IMR-90 (cell line): ENCODE measurements around the gene TTBK2. TPM values are rescaled to one million over a fixed set of nuclear protein-coding genes. Genes with fewer than 3 reads are reported as not detected.

Experiments used
- ATAC-seq: fragments of 200-7000 bp; cut with Tn5 transposase; 2 replicates; pipeline ENCODE4 v1.9.1; 2020; ENCODE audit warnings: low read depth, mild to moderate bottlenecking, moderate library complexity
- BruUV-seq: library from RNA; stranded (reverse); fragments of 400-500 nt; replicated peaks from 2 replicates; lab custom pipeline; 2021; lab: Mats Ljungman, UMichigan
- CTCF ChIA-PET: fragments of 300-600 bp; formaldehyde crosslinking; extraction: SDS; loops from one replicate; lab custom pipeline; 2021; ENCODE audit warnings: antibody characterized with exemption; lab: Yijun Ruan, JAX
- POLR2A ChIA-PET: fragments of 300-600 bp; sonication (Branson Sonifier 250); formaldehyde crosslinking; loops from one replicate; lab custom pipeline; 2022; ENCODE audit warnings: antibody characterized with exemption; ENCODE audit not compliant: unreplicated experiment; lab: Charles Lee
- DNase-seq: peaks from one replicate; pipeline ENCODE4 v3.0.0; 2013
- H2AFZ ChIP-seq: replicated peaks from 2 replicates; pipeline ENCODE3; 2013; ENCODE audit warnings: low read length, mild to moderate bottlenecking; ENCODE audit not compliant: poor library complexity
- H2AK5ac ChIP-seq: 2 replicates; pipeline ENCODE4 v1.6.1; 2013; ENCODE audit warnings: low read depth, low read length, inconsistent platforms
- H2AK9ac ChIP-seq: replicated peaks from 2 replicates; pipeline ENCODE3; 2013; ENCODE audit warnings: mild to moderate bottlenecking, low read depth, low read length, moderate library complexity; ENCODE audit not compliant: poor library complexity
- H2BK120ac ChIP-seq: 2 replicates; pipeline ENCODE4 v1.6.1; 2013; ENCODE audit warnings: low read depth, low read length, inconsistent platforms
- H2BK15ac ChIP-seq: 3 replicates; pipeline ENCODE4 v1.6.1; 2013; ENCODE audit warnings: low read depth, low read length, inconsistent platforms
- H2BK20ac ChIP-seq: 2 replicates; pipeline ENCODE4 v1.6.1; 2013; ENCODE audit warnings: low read depth, mild to moderate bottlenecking, inconsistent platforms, low read length, moderate library complexity
- H2BK5ac ChIP-seq: 2 replicates; pipeline ENCODE4 v1.6.1; 2013; ENCODE audit warnings: mild to moderate bottlenecking, low read depth, low read length, inconsistent platforms; ENCODE audit not compliant: poor library complexity, severe bottlenecking
- H3K14ac ChIP-seq: replicated peaks from 2 replicates; pipeline ENCODE4 v1.6.1; 2013; ENCODE audit warnings: low read depth, low read length, inconsistent platforms
- H3K18ac ChIP-seq: 2 replicates; pipeline ENCODE4 v1.6.1; 2013; ENCODE audit warnings: low read depth, low read length, control low read depth
- H3K23ac ChIP-seq: 2 replicates; pipeline ENCODE4 v1.6.1; 2013; ENCODE audit warnings: low read depth, low read length, inconsistent platforms
- H3K27ac ChIP-seq: 2 replicates; pipeline ENCODE4 v1.5.1; 2013; ENCODE audit warnings: mild to moderate bottlenecking, control low read depth, low read length; ENCODE audit not compliant: insufficient read depth
- H3K27me3 ChIP-seq: 2 replicates; pipeline ENCODE4 v1.6.1; 2013; ENCODE audit warnings: low read length; ENCODE audit not compliant: control insufficient read depth, insufficient read depth
- H3K36me3 ChIP-seq: 2 replicates; pipeline ENCODE4 v1.6.1; 2013; ENCODE audit warnings: low read length, mixed read lengths; ENCODE audit not compliant: control insufficient read depth, insufficient read depth
- H3K4ac ChIP-seq: 2 replicates; pipeline ENCODE4 v1.6.1; 2013; ENCODE audit warnings: low read depth, low read length, inconsistent platforms
- H3K4me1 ChIP-seq: 2 replicates; pipeline ENCODE4 v1.6.1; 2013; ENCODE audit warnings: low read length, mixed read lengths; ENCODE audit not compliant: control insufficient read depth, insufficient read depth
- H3K4me2 ChIP-seq: 2 replicates; pipeline ENCODE4 v1.6.1; 2013; ENCODE audit warnings: low read depth, mild to moderate bottlenecking, control low read depth, low read length, moderate library complexity
- H3K4me3 ChIP-seq: 2 replicates; pipeline ENCODE4 v1.5.1; 2013; ENCODE audit warnings: low read depth, mild to moderate bottlenecking, control low read depth, low read length, moderate library complexity; ENCODE audit not compliant: insufficient read depth
- H3K56ac ChIP-seq: 2 replicates; pipeline ENCODE4 v1.6.1; 2013; ENCODE audit warnings: low read length, inconsistent platforms; ENCODE audit not compliant: insufficient read depth; ENCODE audit errors: extremely low read depth
- H3K79me1 ChIP-seq, 2 experiments: 2 replicates each; pipeline ENCODE4 v1.6.1; 2013; ENCODE audit warnings: low read length in 2 of 2, inconsistent platforms in 1 of 2, low read depth in 1 of 2
- H3K9ac ChIP-seq: 2 replicates; pipeline ENCODE4 v1.6.1; 2013; ENCODE audit warnings: low read depth, low read length, control low read depth
- H3K9me1 ChIP-seq: 2 replicates; pipeline ENCODE4 v1.6.1; 2013; ENCODE audit warnings: low read length, inconsistent platforms; ENCODE audit not compliant: insufficient read depth
- H3K9me3 ChIP-seq: 2 replicates; pipeline ENCODE4 v1.6.1; 2013; ENCODE audit warnings: low read length; ENCODE audit not compliant: control insufficient read depth, insufficient read depth
- H4K20me1 ChIP-seq: 2 replicates; pipeline ENCODE4 v1.6.1; 2013; ENCODE audit warnings: low read length, inconsistent platforms; ENCODE audit not compliant: insufficient read depth
- H4K5ac ChIP-seq: 2 replicates; pipeline ENCODE4 v1.6.1; 2013; ENCODE audit warnings: mild to moderate bottlenecking, low read depth, low read length, control low read depth
- H4K8ac ChIP-seq, 2 experiments: 2 replicates each; pipeline ENCODE4 v1.6.1; 2013; ENCODE audit warnings: low read depth in 2 of 2, low read length in 2 of 2, control low read depth in 1 of 2, inconsistent platforms in 1 of 2
- H4K91ac ChIP-seq: 2 replicates; pipeline ENCODE4 v1.6.1; 2013; ENCODE audit warnings: low read depth, low read length, inconsistent platforms; ENCODE audit not compliant: insufficient read depth
- BHLHE40 ChIP-seq: fragments of 150-350 bp; IDR thresholded peaks from 2 replicates; pipeline ENCODE4 v1.6.1; 2016; ENCODE audit warnings: mild to moderate bottlenecking, low read depth, low read length
- CEBPB ChIP-seq: IDR thresholded peaks from 2 replicates; pipeline ENCODE4 v1.6.1; 2012; ENCODE audit warnings: low read depth, low read length, improper control_type of control experiment
- CHD1 ChIP-seq: IDR thresholded peaks from 2 replicates; pipeline ENCODE4 v1.6.1; 2012; ENCODE audit warnings: low read depth, low read length, improper control_type of control experiment
- CTCF ChIP-seq: conservative IDR thresholded peaks from 2 replicates; pipeline ENCODE4 v1.5.1; 2012; ENCODE audit warnings: mild to moderate bottlenecking, low read depth, low read length, improper control_type of control experiment
- MAFK ChIP-seq: IDR thresholded peaks from 2 replicates; pipeline ENCODE4 v1.6.1; 2012; ENCODE audit warnings: low read depth, low read length, improper control_type of control experiment
- MXI1 ChIP-seq: IDR thresholded peaks from 2 replicates; pipeline ENCODE4 v1.6.1; 2012; ENCODE audit warnings: low read depth, mild to moderate bottlenecking, low read length, moderate library complexity, borderline replicate concordance
- NFE2L2 ChIP-seq: fragments of 150-350 bp; IDR thresholded peaks from 2 replicates; pipeline ENCODE4 v1.6.1; 2016; ENCODE audit warnings: low read depth, mild to moderate bottlenecking, low read length
- RAD21 ChIP-seq: IDR thresholded peaks from 2 replicates; pipeline ENCODE4 v1.6.1; 2012; ENCODE audit warnings: low read length, improper control_type of control experiment
- RCOR1 ChIP-seq: IDR thresholded peaks from 2 replicates; pipeline ENCODE4 v1.6.1; 2012; ENCODE audit warnings: mild to moderate bottlenecking, low read length, improper control_type of control experiment; ENCODE audit not compliant: insufficient replicate concordance
- SMC3 ChIP-seq: fragments of 150-350 bp; IDR thresholded peaks from 2 replicates; pipeline ENCODE4 v1.6.1; 2016; ENCODE audit warnings: low read depth, mild to moderate bottlenecking, antibody characterized with exemption, low read length, moderate library complexity
- WGBS, 2 experiments: methylation state at CpG; one replicate each; pipeline versions ENCODE4 v1.1.5 to v1.1.7; 2013; ENCODE audit warnings: missing lambda C conversion rate in 2 of 2; ENCODE audit not compliant: insufficient read length in 1 of 2; ENCODE audit errors: extremely low coverage in 2 of 2; 5-methylcytosine and 5-hydroxymethylcytosine counted together
- dilution Hi-C: fragments of 300-500 bp; cut with HindIII; formaldehyde crosslinking; loops from one replicate; pipeline ENCODE4 v1.14.3; 2018; ENCODE audit warnings: low sequenced_read_pairs; ENCODE audit not compliant: unreplicated experiment
- in situ Hi-C: fragments of 300-500 bp; cut with MboI; formaldehyde crosslinking; loops from 3 replicates; pipeline ENCODE4 v1.14.3; 2019; ENCODE audit warnings: low sequenced_read_pairs, inconsistent platforms, mixed read lengths
- intact Hi-C: fragments of 100-400 bp; cut with micrococcal nuclease; formaldehyde crosslinking; loops from 2 replicates; pipeline ENCODE4 v1.10.0; 2022
- polyA plus RNA-seq, 3 experiments: library from polyadenylated mRNA; depleted of rRNA; stranded (reverse); fragments of >200 nt; gene quantifications; 2 replicates each; pipeline ENCODE4 v1.2.3, GENCODE V29; 2012; ENCODE audit warnings: low replicate concordance in 1 of 3
- total RNA-seq: library from RNA; depleted of rRNA; stranded (reverse); fragments of >200 nt; gene quantifications from 2 replicates; pipeline ENCODE4 v1.2.3, GENCODE V29; 2012
- TF ChIP-seq, protein P1 (sequence below): fragments of 150-350 bp; IDR thresholded peaks from 2 replicates; pipeline ENCODE4 v1.6.1; 2016; ENCODE audit warnings: low read depth, mild to moderate bottlenecking, low read length, moderate library complexity, borderline replicate concordance

TTBK2 gene
- total and polyA plus RNA-seq, 2 of the 4 experiments (the other 2 are of a cell fraction) = 2.4 to 3.2 TPM

DNA sequence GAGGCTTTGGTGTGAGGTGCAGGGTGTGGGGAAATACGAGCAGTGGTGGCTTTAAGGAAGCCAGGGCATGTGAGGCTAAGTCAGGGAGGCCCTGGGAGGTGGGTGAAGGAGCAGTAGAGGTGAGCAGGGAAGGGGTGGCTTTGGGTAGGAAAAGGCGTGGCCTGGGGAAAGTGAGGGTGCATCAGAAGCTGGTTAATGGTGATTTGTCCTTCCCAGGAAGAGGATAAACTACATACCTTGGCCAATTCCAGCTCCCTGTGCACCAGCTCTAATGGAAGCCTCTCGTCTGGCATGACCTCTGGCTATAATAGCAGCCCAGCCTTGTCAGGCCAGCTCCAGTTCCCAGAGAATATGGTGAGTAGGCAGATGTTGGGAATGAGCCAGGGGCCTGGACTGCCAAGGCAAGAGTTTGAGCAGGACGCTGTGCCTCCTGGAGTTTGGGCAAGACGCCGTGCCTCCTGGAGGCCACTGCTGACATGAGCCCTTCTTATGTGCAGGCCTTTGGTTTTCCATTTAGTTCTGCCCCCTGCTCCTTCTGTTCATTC, 225.0 kb downstream of the TTBK2 start:
- DNase-seq = no peak
- in situ Hi-C loops = no loop called here

More for the DNA sequence above, 225.0 kb downstream of the TTBK2 start:
- Histone ChIP-seq H2AK9ac (no peak overlapping the region), H3K36me3 (peaks cover 22% of the 10 kb centered on the region), H4K91ac (no peak overlapping the region), H3K23ac (no peak overlapping the region), H3K4me2 (no peak overlapping the region), H4K5ac (no peak overlapping the region), H2BK15ac (no peak overlapping the region), H3K18ac (no peak overlapping the region), H3K4ac (no peak overlapping the region), H2BK20ac (no peak overlapping the region), H2BK120ac (no peak overlapping the region), H3K9me3 (no peaks in the 10 kb centered on the region), H2AFZ (no peak overlapping the region), H3K27ac (no peak overlapping the region), H3K56ac (no peak overlapping the region), H3K27me3 (no peaks in the 10 kb centered on the region), H2BK5ac (no peak overlapping the region), H3K4me1 (no peaks in the 10 kb centered on the region), H3K79me1 (no peaks in the 10 kb centered on the region), H3K9ac (no peak overlapping the region), H4K20me1 (no peaks in the 10 kb centered on the region), H4K8ac (no peak overlapping the region), H3K9me1 (peaks cover 13% of the 10 kb centered on the region; the same call in 1 of the 2 replicates), H2AK5ac (no peak overlapping the region), H3K14ac (no peak overlapping the region), H3K4me3 (no peak overlapping the region)
- TF ChIP-seq, protein P1, sequence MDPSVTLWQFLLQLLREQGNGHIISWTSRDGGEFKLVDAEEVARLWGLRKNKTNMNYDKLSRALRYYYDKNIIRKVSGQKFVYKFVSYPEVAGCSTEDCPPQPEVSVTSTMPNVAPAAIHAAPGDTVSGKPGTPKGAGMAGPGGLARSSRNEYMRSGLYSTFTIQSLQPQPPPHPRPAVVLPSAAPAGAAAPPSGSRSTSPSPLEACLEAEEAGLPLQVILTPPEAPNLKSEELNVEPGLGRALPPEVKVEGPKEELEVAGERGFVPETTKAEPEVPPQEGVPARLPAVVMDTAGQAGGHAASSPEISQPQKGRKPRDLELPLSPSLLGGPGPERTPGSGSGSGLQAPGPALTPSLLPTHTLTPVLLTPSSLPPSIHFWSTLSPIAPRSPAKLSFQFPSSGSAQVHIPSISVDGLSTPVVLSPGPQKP = no peak
- TF ChIP-seq RCOR1 = no peak
- TF ChIP-seq SMC3 = no peak
- no peak for TF ChIP-seq CHD1
- TF ChIP-seq NFE2L2 = no peak
- no peak for TF ChIP-seq CTCF
- no peak for TF ChIP-seq MXI1
- TF ChIP-seq BHLHE40 = no peak
- no peak for TF ChIP-seq RAD21
- no peak for TF ChIP-seq MAFK
- no peak for TF ChIP-seq CEBPB
- intact Hi-C loops = no loop called here
- ChIA-PET POLR2A (no interaction called here), CTCF (no interaction called here)
- dilution Hi-C loops = no loop called here
- WGBS, 2 experiments = 57% methylated on average over 1 of the region's 6 CpGs; no CpG with 5 or more reads in 1 of the 2 experiments
- no TSS peak for BruUV-seq
- ATAC-seq = no peak
